HepG2 (cell line): ENCODE results near the gene KIF1C. TPM values are rescaled to one million over a fixed set of nuclear protein-coding genes. Genes with fewer than 3 reads are reported as not detected.

Experiments used
- ASH2L ChIP-seq: fragments of 300-600, 200-600 bp; sonication (generic); IDR thresholded peaks from 2 replicates; pipeline ENCODE4 v1.7.0; 2017; ENCODE audit warnings: low read depth, mild to moderate bottlenecking, moderate library complexity, mixed read lengths, low read length; ENCODE audit not compliant: insufficient read length
- ESRRA ChIP-seq: sonication (generic); formaldehyde crosslinking; IDR thresholded peaks from 2 replicates; pipeline ENCODE4 v1.5.1; 2020; ENCODE audit warnings: mild to moderate bottlenecking, low read depth, missing genetic modification reagents
- FOXO1 ChIP-seq: sonication (generic); formaldehyde crosslinking; IDR thresholded peaks from 2 replicates; pipeline ENCODE4 v1.4.0; 2020; ENCODE audit warnings: missing genetic modification reagents
- NKX3-1 ChIP-seq: sonication (generic); formaldehyde crosslinking; IDR thresholded peaks from 2 replicates; pipeline ENCODE4 v1.5.0; 2020; ENCODE audit warnings: missing genetic modification reagents
- REL ChIP-seq: sonication (generic); formaldehyde crosslinking; conservative IDR thresholded peaks from 2 replicates; pipeline ENCODE4 v1.8.0; 2022; ENCODE audit warnings: mild to moderate bottlenecking, missing genetic modification reagents, moderate library complexity
- SRF ChIP-seq: IDR thresholded peaks from 2 replicates; pipeline ENCODE4 v1.6.1; 2011; ENCODE audit warnings: mild to moderate bottlenecking, low read depth, low read length, moderate library complexity
- XBP1 ChIP-seq: sonication (generic); formaldehyde crosslinking; IDR thresholded peaks from 2 replicates; pipeline ENCODE4 v1.5.0; 2020; ENCODE audit warnings: missing genetic modification reagents
- ZBTB1 ChIP-seq: sonication (generic); formaldehyde crosslinking; IDR thresholded peaks from 2 replicates; pipeline ENCODE4 v1.4.0; 2020; ENCODE audit warnings: missing genetic modification reagents, borderline replicate concordance
- ZNF142 ChIP-seq: sonication (generic); formaldehyde crosslinking; IDR thresholded peaks from 2 replicates; pipeline ENCODE4 v1.4.0; 2020; ENCODE audit warnings: missing genetic modification reagents
- ZNF589 ChIP-seq: sonication (generic); formaldehyde crosslinking; conservative IDR thresholded peaks from 2 replicates; pipeline ENCODE4 v1.8.0; 2022; ENCODE audit warnings: mild to moderate bottlenecking, moderate library complexity, missing genetic modification reagents
- polyA plus RNA-seq, 8 experiments: library from polyadenylated mRNA; depleted of rRNA in 3 of 8; stranded (reverse) in 7 of 8; unstranded in 1 of 8; fragments of >200 nt; fragmentation: Illumina TruSeq in 4 of 8; extraction: Trizol in 4 of 8; gene quantifications; 2 replicates each; pipeline versions ENCODE4 v1.2.1 to v1.2.3, GENCODE V29; 2011 to 2016; ENCODE audit warnings: low read depth in 4 of 8, missing spikeins in 1 of 8, mixed read lengths in 1 of 8; ENCODE audit not compliant: insufficient read depth in 1 of 8
- total RNA-seq, 5 experiments: library from RNA; depleted of rRNA; stranded (reverse); fragments of >200 nt; fragmentation: Illumina TruSeq; extraction: Trizol; gene quantifications; 2 replicates each; pipeline ENCODE4 v1.2.3, GENCODE V29; 2016; ENCODE audit warnings: low read depth in 1 of 5

KIF1C gene
- total and polyA plus RNA-seq, 2 of the 13 experiments (the other 11 are each of a cell fraction or from before 2014, with no cell fraction given) = 70.0 to 104 TPM

GRCh38 chr17:4999430-5000093 lies 1.8 kb downstream of the KIF1C start (continued):
- TF ChIP-seq SRF = no peak
- 0 out of 2 replicates have a peak, but pooled peaks have one; percentile 16 for TF ChIP-seq ZNF589
- peak; percentile 15 for TF ChIP-seq ASH2L
- TF ChIP-seq NKX3-1 (CRISPR knock-in tag) = no peak
- no peak for TF ChIP-seq ZBTB1 (CRISPR knock-in tag)
- TF ChIP-seq ZNF142 (CRISPR knock-in tag) = 0 out of 2 replicates have a peak, but pooled peaks have one; percentile 19
- no peak for TF ChIP-seq FOXO1 (CRISPR knock-in tag)
- TF ChIP-seq XBP1 (CRISPR knock-in tag) = no peak
- TF ChIP-seq ESRRA (CRISPR knock-in tag) = no peak
- 0 out of 2 replicates have a peak, but pooled peaks have one; percentile 4 for TF ChIP-seq REL (CRISPR knock-in tag)
